ENCODE data around the gene TMPRSS11D. TPM values are rescaled to one million over a fixed set of nuclear protein-coding genes. Genes with fewer than 3 reads are reported as not detected.

TMPRSS11D gene
- total and polyA plus RNA-seq, 2 of the 13 experiments (the other 11 are each of a cell fraction or from before 2014, with no cell fraction given): not detected

DNA sequence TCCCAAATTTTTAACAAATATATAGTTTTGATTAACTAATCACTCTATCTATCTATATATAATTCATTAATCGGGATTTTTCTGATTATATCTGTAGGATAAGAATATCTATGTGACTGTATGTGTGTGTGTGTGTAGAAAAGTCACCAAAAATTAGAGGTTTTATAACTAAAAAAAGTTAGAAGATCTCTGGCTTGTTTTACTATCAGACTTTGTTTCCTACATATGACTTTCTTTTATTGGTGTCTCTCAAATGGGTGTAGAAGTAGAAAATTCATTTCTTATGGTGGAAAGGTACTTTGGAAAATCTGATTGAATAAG lies 26.7 kb upstream of the TMPRSS11D start (continued):
- TF ChIP-seq DMAP1 (CRISPR knock-in tag; IDR thresholded peaks at IDR 0.05) (no peak), ZFP1 (CRISPR knock-in tag; IDR thresholded peaks at IDR 0.05) (no peak), ZBTB42 (CRISPR knock-in tag; IDR thresholded peaks at IDR 0.05) (no peak), HNRNPLL (IDR thresholded peaks at IDR 0.05; ENCODE audit: low read depth, low read length, poor library complexity, severe bottlenecking) (no peak)

DNA sequence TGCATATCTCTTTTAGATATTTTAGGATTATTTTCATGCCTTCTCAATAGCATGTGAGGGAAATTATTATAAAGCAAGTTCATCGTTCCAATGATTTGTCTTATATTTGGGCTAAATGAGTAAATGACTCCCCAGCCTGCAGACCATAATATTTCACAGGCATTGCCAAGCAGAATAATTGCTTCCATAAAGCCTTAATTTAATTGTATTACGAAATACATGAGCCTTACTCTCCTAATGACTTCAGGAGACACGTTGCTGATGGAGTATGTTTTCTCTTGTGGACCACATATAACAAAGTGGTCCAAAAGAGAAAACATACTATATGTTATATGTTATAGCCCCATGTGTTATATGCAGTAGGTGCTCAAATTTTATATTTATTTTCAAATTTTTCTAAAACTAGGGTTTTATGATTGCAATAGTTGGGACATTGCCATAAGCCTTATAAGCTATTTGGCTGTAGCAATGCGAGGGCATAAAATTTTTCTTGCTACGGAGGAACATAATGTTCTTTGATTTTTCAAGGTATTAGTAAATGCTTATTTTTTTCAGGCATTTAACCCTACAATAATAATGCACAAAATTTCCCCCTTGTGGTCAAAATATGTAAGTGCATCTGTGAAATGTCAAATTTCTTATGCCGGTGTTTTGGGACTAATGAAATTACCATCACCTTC lies 26.2 kb upstream of the TMPRSS11D start:
- TF ChIP-seq CEBPB (IDR thresholded peaks at IDR 0.05; ENCODE audit: borderline replicate concordance, low read depth, low read length): 0 out of 2 replicates have a peak, but pooled peaks have one; percentile 16
- TF ChIP-seq, protein P1, sequence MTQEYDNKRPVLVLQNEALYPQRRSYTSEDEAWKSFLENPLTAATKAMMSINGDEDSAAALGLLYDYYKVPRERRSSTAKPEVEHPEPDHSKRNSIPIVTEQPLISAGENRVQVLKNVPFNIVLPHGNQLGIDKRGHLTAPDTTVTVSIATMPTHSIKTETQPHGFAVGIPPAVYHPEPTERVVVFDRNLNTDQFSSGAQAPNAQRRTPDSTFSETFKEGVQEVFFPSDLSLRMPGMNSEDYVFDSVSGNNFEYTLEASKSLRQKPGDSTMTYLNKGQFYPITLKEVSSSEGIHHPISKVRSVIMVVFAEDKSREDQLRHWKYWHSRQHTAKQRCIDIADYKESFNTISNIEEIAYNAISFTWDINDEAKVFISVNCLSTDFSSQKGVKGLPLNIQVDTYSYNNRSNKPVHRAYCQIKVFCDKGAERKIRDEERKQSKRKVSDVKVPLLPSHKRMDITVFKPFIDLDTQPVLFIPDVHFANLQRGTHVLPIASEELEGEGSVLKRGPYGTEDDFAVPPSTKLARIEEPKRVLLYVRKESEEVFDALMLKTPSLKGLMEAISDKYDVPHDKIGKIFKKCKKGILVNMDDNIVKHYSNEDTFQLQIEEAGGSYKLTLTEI (CRISPR knock-in tag; conservative IDR thresholded peaks at IDR 0.05): no peak
- TF ChIP-seq, protein P2, sequence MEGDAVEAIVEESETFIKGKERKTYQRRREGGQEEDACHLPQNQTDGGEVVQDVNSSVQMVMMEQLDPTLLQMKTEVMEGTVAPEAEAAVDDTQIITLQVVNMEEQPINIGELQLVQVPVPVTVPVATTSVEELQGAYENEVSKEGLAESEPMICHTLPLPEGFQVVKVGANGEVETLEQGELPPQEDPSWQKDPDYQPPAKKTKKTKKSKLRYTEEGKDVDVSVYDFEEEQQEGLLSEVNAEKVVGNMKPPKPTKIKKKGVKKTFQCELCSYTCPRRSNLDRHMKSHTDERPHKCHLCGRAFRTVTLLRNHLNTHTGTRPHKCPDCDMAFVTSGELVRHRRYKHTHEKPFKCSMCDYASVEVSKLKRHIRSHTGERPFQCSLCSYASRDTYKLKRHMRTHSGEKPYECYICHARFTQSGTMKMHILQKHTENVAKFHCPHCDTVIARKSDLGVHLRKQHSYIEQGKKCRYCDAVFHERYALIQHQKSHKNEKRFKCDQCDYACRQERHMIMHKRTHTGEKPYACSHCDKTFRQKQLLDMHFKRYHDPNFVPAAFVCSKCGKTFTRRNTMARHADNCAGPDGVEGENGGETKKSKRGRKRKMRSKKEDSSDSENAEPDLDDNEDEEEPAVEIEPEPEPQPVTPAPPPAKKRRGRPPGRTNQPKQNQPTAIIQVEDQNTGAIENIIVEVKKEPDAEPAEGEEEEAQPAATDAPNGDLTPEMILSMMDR (CRISPR knock-in tag; IDR thresholded peaks at IDR 0.05): peak; percentile 31; the same call in 1 of the 2 replicates
- 0 out of 2 replicates have a peak, but pooled peaks have one; percentile 24 for TF ChIP-seq ZNF652 (CRISPR knock-in tag; IDR thresholded peaks at IDR 0.05; ENCODE audit: borderline replicate concordance, low read depth)
- no peak overlapping the region for H3K4me2 ChIP-seq (ENCODE audit: low read depth, low read length)
- H3K9ac ChIP-seq (ENCODE audit: insufficient read depth, low read depth, low read length): no peak overlapping the region
- H3K9me3 ChIP-seq (ENCODE audit: low read length): no peaks in the 10 kb centered on the region
- H3K27me3 ChIP-seq (ENCODE audit: control insufficient read depth in 1 of 2, insufficient read depth in 2 of 2, low read length in 2 of 2): no peaks in the 10 kb centered on the region
- no peaks in the 10 kb centered on the region for H4K20me1 ChIP-seq (ENCODE audit: insufficient read depth, low read length)
- peaks cover 8% of the 10 kb centered on the region; the same call in 1 of the 2 replicates for H3K4me1 ChIP-seq (ENCODE audit: insufficient read depth, low read length)
- H3K79me2 ChIP-seq (ENCODE audit: insufficient read depth, low read length): no peaks in the 10 kb centered on the region
- no peak overlapping the region for H3K4me3 ChIP-seq (replicated peaks in 1 of 3; ENCODE audit: insufficient read depth in 1 of 3, low read depth in 2 of 3, low read length in 3 of 3)
- H2AFZ ChIP-seq (ENCODE audit: low read length): no peak overlapping the region
- ChIA-PET POLR2A (no interaction called here), CTCF (ENCODE audit: low intra/inter-chr PET ratio, low total read pairs) (interaction anchor here (2.3 kb wide), 1 partner anchor 38 kb away, joined by 9 read pairs; no protein-coding TSS in a partner anchor)
- intact Hi-C loops (cut with micrococcal nuclease; ENCODE audit: unreplicated experiment) (loop anchor here (1.0 kb wide), 1 partner anchor 361 kb away; no protein-coding TSS in a partner anchor), in situ Hi-C loops (cut with HindIII; ENCODE audit: extremely low pct_ligation_motif_present, low pct_unique_long_range_greater_than_20kb) (loop anchor here (25.0 kb wide), 1 partner anchor 348 kb away; the partner anchor contains the start of gene STAP1)
- peak; percentile 18 for FAIRE-seq
- BruUV-seq (replicated peaks): no TSS peak
- no peak overlapping the region for H3K27ac ChIP-seq (ENCODE audit: extremely low read length, insufficient read depth, low read length)
- ATAC-seq: no peak
- H3K36me3 ChIP-seq (replicated peaks in 1 of 2; ENCODE audit: control insufficient read depth in 1 of 2, insufficient read depth in 2 of 2, low read length in 2 of 2): no peaks in the 10 kb centered on the region
- DNase-seq (ENCODE audit: low spot score): peak; percentile 4
- 5% methylated on average over 6 of the region's 6 CpGs for WGBS (ENCODE audit: low lambda C conversion rate)
